Breast epithelium (tissue), 4 donors: Measurements from ENCODE around the gene NOL4L. TPM values are rescaled to one million over a fixed set of nuclear protein-coding genes. Genes with fewer than 3 reads are reported as not detected.

Experiments used
- DNase-seq, 2 donors: peaks; one replicate each; pipeline ENCODE4 v3.0.0-alpha.2; 2019; ENCODE audit warnings: low spot score in 2 of 2
- H3K27ac ChIP-seq, 2 donors: fragments of 200-600 bp; sonication (generic) in 1 of 2; one replicate each; pipeline ENCODE4 v1.5.1; 2016 to 2019; ENCODE audit warnings: mild to moderate bottlenecking in 1 of 2
- H3K27me3 ChIP-seq, 2 donors: fragments of 200-600 bp; sonication (generic) in 1 of 2; one replicate each; pipeline versions ENCODE4 v1.5.1 to v1.6.0; 2017 to 2019; ENCODE audit warnings: control low read depth in 1 of 2, mild to moderate bottlenecking in 1 of 2
- H3K36me3 ChIP-seq: fragments of 200-600 bp; one replicate; pipeline ENCODE4 v1.5.1; 2019
- H3K4me1 ChIP-seq, 2 donors: fragments of 200-600 bp; sonication (generic); one replicate each; pipeline ENCODE4 v1.5.1; 2016 to 2019; ENCODE audit warnings: control low read depth in 1 of 2
- H3K4me3 ChIP-seq, 3 donors: fragments of 200-600 bp; sonication (generic); 1 replicate in 2 of 3; 2 replicates in 1 of 3; pipeline ENCODE4 v1.5.1; 2016 to 2019; ENCODE audit warnings: mild to moderate bottlenecking in 3 of 3, moderate library complexity in 2 of 3
- H3K9me3 ChIP-seq, 2 donors: fragments of 200-600 bp; sonication (generic) in 1 of 2; one replicate each; pipeline ENCODE4 v1.5.1; 2016 to 2019; ENCODE audit warnings: control low read depth in 1 of 2
- CTCF ChIP-seq, 3 donors: fragments of 450-650 bp; IDR thresholded peaks; one replicate each; pipeline ENCODE4 v1.5.1; 2016 to 2017; ENCODE audit warnings: antibody characterized with exemption in 3 of 3, mild to moderate bottlenecking in 3 of 3, moderate library complexity in 3 of 3
- POLR2A ChIP-seq: fragments of 450-650 bp; IDR thresholded peaks from one replicate; pipeline ENCODE4 v1.6.1; 2016; ENCODE audit warnings: antibody characterized with exemption, mild to moderate bottlenecking, moderate library complexity
- POLR2AphosphoS5 ChIP-seq, 3 donors: sonication (generic); formaldehyde crosslinking; IDR thresholded peaks; one replicate each; pipeline ENCODE4 v1.6.1; 2017; ENCODE audit warnings: antibody characterized with exemption in 3 of 3
- intact Hi-C: fragments of 100-400 bp; cut with DNase I; formaldehyde crosslinking; loops from one replicate; pipeline ENCODE4 v1.15.1; 2023; ENCODE audit warnings: low total_unique reads
- total RNA-seq, 3 donors: library from RNA; depleted of rRNA; stranded (reverse); fragments of >200 nt; gene quantifications; one replicate each; pipeline ENCODE4 v1.1.0, GENCODE V29; 2016

The NOL4L gene
- total RNA-seq, 3 donors from 2014 or later: 3.7 to 18.4 (median 15.8) TPM

DNA sequence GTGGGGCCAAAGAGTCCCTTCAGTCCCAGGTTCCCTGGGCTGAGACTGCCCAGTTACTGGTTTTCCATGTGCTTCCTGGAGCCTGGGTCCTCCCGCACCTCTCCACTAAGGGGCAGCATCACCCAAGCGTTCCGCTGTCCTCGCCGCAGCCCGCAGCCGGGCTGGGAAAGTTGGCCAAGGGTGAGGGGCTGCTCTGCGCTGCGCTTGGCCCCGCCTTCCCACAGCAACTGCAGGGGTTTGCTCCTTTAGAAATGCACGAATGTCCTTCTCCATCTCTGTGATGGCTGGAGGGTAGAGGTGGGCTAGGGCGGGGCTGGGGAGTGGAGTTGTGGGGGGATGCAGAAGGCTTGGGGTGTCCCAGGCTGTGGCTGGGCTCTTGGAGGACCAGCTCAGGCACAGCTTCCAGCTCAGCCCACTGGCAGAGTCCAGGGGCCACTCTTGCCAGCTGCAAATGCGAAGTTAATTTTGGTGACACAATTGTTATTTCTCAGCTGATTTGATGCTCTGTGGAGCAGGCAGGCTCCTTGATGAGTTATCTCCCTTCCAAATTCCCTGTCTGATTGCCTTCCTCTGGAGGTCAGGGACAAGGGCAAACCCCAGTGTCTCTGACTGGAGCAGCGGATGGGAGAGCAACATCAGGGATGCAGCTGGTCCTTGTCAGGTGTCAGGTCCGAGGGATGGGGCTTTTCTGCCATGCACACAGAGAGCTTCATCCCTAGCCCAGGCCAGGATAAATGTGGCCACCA is 63.2 kb downstream of the NOL4L start:
- DNase-seq: peak; percentile 43 to 75
- H3K36me3 ChIP-seq: no peaks in the 10 kb centered on the region
- TF ChIP-seq POLR2A (no peak), POLR2AphosphoS5 (IDR thresholded peaks at IDR 0.05) (peak in 1 of 3 donors; percentile 30), CTCF (IDR thresholded peaks at IDR 0.05) (peak in 2 of 3 donors; percentile 78 to 86)
- H3K27me3 ChIP-seq: no peaks in the 10 kb centered on the region
- H3K4me3 ChIP-seq: no peak overlapping the region
- intact Hi-C loops: loop anchor here (5.0 kb wide), 1 partner anchor 130 kb away; no protein-coding TSS in a partner anchor
- no peaks in the 10 kb centered on the region for H3K9me3 ChIP-seq
- H3K4me1 ChIP-seq: peaks cover 0 to 11% of the 10 kb centered on the region in 2 donors
- no peak overlapping the region for H3K27ac ChIP-seq

GRCh38 chr20:32520927-32521203 is 64.3 kb downstream of the NOL4L start:
- no peaks in the 10 kb centered on the region for H3K9me3 ChIP-seq
- H3K27ac ChIP-seq: no peak overlapping the region
- peaks cover 0 to 15% of the 10 kb centered on the region in 2 donors for H3K4me1 ChIP-seq
- H3K27me3 ChIP-seq: no peaks in the 10 kb centered on the region
- H3K36me3 ChIP-seq: no peaks in the 10 kb centered on the region
- no peak for TF ChIP-seq CTCF (IDR thresholded peaks at IDR 0.05)
- no peak for TF ChIP-seq POLR2AphosphoS5 (IDR thresholded peaks at IDR 0.05)
- no peak for TF ChIP-seq POLR2A
- DNase-seq: no peak
- intact Hi-C loops: loop anchor here (5.0 kb wide), 1 partner anchor 131 kb away; no protein-coding TSS in a partner anchor
- no peak overlapping the region for H3K4me3 ChIP-seq

DNA sequence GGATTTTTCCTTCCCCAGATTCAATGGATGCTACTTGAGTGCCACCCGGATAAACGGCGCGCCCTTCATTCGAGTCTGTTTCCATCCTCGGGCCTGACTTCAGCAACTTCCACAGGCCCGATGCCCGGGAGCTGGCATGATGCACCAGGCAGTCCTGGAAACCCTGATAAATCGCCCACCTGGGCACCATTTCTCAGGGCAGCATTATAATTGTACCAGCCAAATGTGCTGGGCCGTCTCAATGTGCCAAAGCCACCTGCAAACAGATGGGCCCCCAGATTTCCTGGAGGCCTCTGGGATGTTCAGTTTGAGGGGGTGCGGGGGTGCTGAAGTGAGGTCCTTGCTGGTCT is 65.8 kb downstream of the NOL4L start:
- intact Hi-C loops: no loop called here
- peaks cover 0 to 15% of the 10 kb centered on the region in 2 donors for H3K4me1 ChIP-seq
- H3K4me3 ChIP-seq: no peak overlapping the region
- no peak for TF ChIP-seq POLR2A
- no peak for TF ChIP-seq POLR2AphosphoS5 (IDR thresholded peaks at IDR 0.05)
- TF ChIP-seq CTCF (IDR thresholded peaks at IDR 0.05): no peak
- H3K27me3 ChIP-seq: no peaks in the 10 kb centered on the region
- no peaks in the 10 kb centered on the region for H3K36me3 ChIP-seq
- DNase-seq: no peak
- no peaks in the 10 kb centered on the region for H3K9me3 ChIP-seq
- no peak overlapping the region for H3K27ac ChIP-seq

- H3K4me3 ChIP-seq: no peak overlapping the region
- H3K4me1 ChIP-seq: peaks cover 0 to 15% of the 10 kb centered on the region in 2 donors
- no peak for TF ChIP-seq CTCF (IDR thresholded peaks at IDR 0.05)
- TF ChIP-seq POLR2AphosphoS5 (IDR thresholded peaks at IDR 0.05): no peak
- TF ChIP-seq POLR2A: no peak
- H3K9me3 ChIP-seq: no peaks in the 10 kb centered on the region
- intact Hi-C loops: no loop called here
- peak overlapping the region; percentile 76 to 92 for H3K27ac ChIP-seq
- DNase-seq: no peak
- H3K36me3 ChIP-seq: no peaks in the 10 kb centered on the region
- H3K27me3 ChIP-seq: no peaks in the 10 kb centered on the region
Measured at GRCh38 chr20:32518593-32519380, 66.3 kb downstream of the NOL4L start.
